Esophagus (tissue), 2 donors: ENCODE data around the gene INS. TPM values are rescaled to one million over a fixed set of nuclear protein-coding genes. Genes with fewer than 3 reads are reported as not detected.

Experiments used
- H3K27ac ChIP-seq, 2 donors: one replicate each; pipeline ENCODE4 v1.5.1; 2013; ENCODE audit warnings: low read depth in 2 of 2, mild to moderate bottlenecking in 2 of 2, inconsistent platforms in 1 of 2, low read length in 1 of 2, moderate library complexity in 1 of 2
- H3K27me3 ChIP-seq, 2 donors: one replicate each; pipeline ENCODE4 v1.6.1; 2013; ENCODE audit warnings: low read length in 2 of 2, control low read depth in 1 of 2, mild to moderate bottlenecking in 1 of 2; ENCODE audit not compliant: insufficient read depth in 2 of 2, control insufficient read depth in 1 of 2
- H3K36me3 ChIP-seq, 2 donors: one replicate each; pipeline ENCODE4 v1.6.1; 2013; ENCODE audit warnings: low read length in 1 of 2; ENCODE audit not compliant: control insufficient read depth in 2 of 2, insufficient read depth in 2 of 2
- H3K4me1 ChIP-seq, 2 donors: one replicate each; pipeline ENCODE4 v1.6.1; 2013; ENCODE audit warnings: low read length in 1 of 2; ENCODE audit not compliant: control insufficient read depth in 2 of 2, insufficient read depth in 2 of 2
- H3K4me3 ChIP-seq, 2 donors: one replicate each; pipeline ENCODE4 v1.5.1; 2013; ENCODE audit warnings: low read length in 2 of 2, mild to moderate bottlenecking in 2 of 2, low read depth in 1 of 2, moderate library complexity in 1 of 2
- H3K9me3 ChIP-seq, 2 donors: one replicate each; pipeline ENCODE4 v1.6.1; 2013; ENCODE audit warnings: mild to moderate bottlenecking in 2 of 2, low read depth in 1 of 2, low read length in 1 of 2, moderate library complexity in 1 of 2; ENCODE audit not compliant: control insufficient read depth in 2 of 2, insufficient read depth in 1 of 2
- WGBS, 2 donors: extraction: QIAGEN DNeasy Blood & Tissue Kit; methylation state at CpG; one replicate each; pipeline ENCODE4 v1.1.7; 2013; 5-methylcytosine and 5-hydroxymethylcytosine counted together
- polyA plus RNA-seq, 2 donors: library from polyadenylated mRNA; stranded (reverse); fragments of 200-250 nt; gene quantifications; one replicate each; pipeline ENCODE4 v1.2.3, GENCODE V29; 2013
- donor health status: healthy with polysubstance abuse.
- donor health status: Bipolar disorder and iron deficiency.

The INS gene
- polyA plus RNA-seq, 2 donors: 1.4 to 3.3 TPM

DNA sequence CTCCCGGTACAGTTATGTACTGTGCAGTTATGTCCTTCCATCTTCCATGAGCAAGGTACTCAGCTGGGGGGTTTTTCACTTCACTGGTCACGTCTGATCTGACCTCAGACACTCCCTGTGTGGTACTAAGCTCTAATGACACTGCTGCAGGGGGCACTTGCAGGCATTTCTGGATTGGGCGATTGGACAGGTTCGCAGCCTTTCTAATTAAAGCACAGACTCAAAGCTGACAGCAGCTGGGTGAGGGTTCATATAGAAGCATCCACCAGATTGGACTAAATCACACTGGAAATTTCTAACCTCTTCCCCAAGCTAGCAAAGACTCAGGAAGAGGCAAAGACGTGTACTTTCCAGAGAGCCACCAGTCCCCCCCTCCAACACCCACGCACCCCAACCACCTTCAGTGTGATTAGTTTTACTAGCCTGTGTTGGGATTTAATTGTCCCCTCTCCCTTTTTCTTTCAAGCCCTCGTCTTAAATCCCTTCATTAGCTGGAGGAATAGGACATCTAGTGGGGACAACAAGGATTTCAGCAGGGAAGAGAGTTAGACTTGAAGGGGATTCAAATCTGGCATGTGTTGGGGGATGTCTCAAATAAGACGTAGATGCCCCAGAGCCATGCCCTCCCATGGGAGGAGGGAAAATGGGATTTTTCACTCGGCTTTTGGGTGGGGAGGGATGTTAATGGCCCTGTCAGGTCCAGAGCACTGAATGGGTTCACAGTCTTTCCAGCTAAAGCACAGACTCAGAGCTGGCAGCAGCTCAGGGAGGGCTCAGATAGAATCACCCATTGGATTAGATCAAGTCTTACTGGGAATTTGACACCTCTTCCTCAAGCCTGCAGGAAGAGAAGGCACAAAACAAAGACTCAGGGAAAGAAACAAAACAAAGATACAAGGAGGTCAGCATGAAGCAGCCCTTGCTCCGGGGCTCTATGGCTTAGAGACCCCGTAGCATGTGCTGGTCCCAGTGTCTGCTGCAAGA is 10.9 kb downstream of the INS start:
- H3K4me3 ChIP-seq: no peak overlapping the region
- peaks cover 0 to 1% of the 10 kb centered on the region in 2 donors for H3K4me1 ChIP-seq
- 18 to 23% methylated on average over 11 of the region's 11 CpGs for WGBS, 2 donors
- H3K27ac ChIP-seq: no peak overlapping the region
- peaks cover 11 to 13% of the 10 kb centered on the region in 2 donors for H3K27me3 ChIP-seq
- H3K36me3 ChIP-seq: no peaks in the 10 kb centered on the region
- no peaks in the 10 kb centered on the region for H3K9me3 ChIP-seq

DNA sequence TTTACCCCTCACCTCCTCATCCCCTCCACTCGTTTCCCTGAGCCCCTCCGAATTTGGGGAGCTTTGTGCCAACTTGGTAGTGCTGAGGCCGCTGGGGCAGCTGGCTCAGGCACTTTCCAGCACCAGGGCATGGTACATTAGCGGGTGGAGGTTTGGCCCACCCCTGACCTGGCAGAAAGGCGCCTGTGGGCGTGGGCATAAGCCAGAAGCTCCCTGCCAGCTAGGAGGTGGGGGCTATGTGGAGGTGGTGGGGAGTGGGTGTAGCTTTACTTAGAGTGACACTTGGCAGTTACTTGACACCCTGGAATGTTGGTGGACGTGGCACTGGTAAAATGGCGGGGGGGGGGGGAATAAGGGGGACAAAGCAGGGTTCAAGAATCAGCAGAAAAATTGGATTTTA is 11.5 kb downstream of the INS start:
- H3K36me3 ChIP-seq: no peaks in the 10 kb centered on the region
- 35 to 36% methylated on average over 8 of the region's 8 CpGs for WGBS, 2 donors
- H3K4me3 ChIP-seq: no peak overlapping the region
- peaks cover 11 to 17% of the 10 kb centered on the region in 2 donors for H3K27me3 ChIP-seq
- H3K9me3 ChIP-seq: no peaks in the 10 kb centered on the region
- H3K4me1 ChIP-seq: peaks cover 0 to 1% of the 10 kb centered on the region in 2 donors
- H3K27ac ChIP-seq: no peak overlapping the region

DNA sequence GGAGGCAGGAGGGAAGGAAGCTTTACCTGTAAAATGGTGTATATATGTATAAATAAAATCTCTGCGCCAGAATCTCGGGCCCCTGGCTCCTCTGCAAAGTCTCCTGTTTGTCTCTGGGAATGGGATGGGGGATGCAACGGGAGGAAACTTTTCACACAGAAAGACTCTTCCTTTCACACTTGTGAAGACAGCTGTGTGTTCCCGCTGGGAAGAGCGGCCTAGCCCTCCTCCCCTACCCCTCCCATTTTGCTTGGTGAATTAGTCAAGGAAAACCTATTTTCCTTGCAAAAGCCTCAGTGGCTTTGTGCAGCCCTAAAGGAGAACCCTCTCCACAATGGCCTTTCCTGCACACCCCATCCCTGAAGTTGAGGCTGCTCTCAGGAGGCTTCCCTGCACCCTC is 12.4 kb downstream of the INS start:
- Histone ChIP-seq H3K36me3 (no peaks in the 10 kb centered on the region), H3K9me3 (no peaks in the 10 kb centered on the region), H3K27ac (no peak overlapping the region), H3K4me3 (no peak overlapping the region), H3K4me1 (peaks cover 0 to 1% of the 10 kb centered on the region in 2 donors), H3K27me3 (peaks cover 11 to 17% of the 10 kb centered on the region in 2 donors)
- WGBS, 2 donors: 44 to 45% methylated on average over 5 of the region's 5 CpGs

- Histone ChIP-seq H3K9me3 (no peaks in the 10 kb centered on the region), H3K36me3 (no peaks in the 10 kb centered on the region), H3K27me3 (peaks cover 11 to 17% of the 10 kb centered on the region in 2 donors), H3K4me1 (peaks cover 0 to 1% of the 10 kb centered on the region in 2 donors), H3K4me3 (no peak overlapping the region), H3K27ac (no peak overlapping the region)
- 32 to 44% methylated on average over 11 of the region's 11 CpGs for WGBS, 2 donors
Observed at GRCh38 chr11:2147391-2147790, 13.6 kb downstream of the INS start.

DNA sequence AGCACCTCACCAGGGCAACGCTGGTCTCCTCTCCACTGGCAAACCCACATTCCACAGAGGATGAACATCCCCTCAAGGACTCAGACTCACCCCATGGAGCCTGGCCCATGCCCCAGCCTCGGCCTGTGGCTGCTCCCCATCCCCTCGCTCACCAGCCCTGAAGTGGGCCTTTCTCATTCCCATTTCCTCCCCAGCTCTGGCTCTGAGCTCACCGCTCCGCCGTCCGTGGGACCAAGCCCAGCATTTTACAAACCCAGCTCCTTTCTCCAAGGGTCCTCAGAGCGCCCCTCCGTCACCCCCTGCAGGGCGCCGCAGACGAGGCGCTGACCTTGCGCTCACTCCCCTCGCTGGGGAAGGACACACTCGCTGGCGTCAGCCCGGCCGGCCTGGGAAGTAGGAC is 15.0 kb downstream of the INS start:
- Histone ChIP-seq H3K27ac (no peak overlapping the region), H3K36me3 (no peaks in the 10 kb centered on the region), H3K4me3 (no peak overlapping the region), H3K27me3 (peaks cover 13 to 17% of the 10 kb centered on the region in 2 donors), H3K4me1 (peaks cover 0 to 1% of the 10 kb centered on the region in 2 donors), H3K9me3 (no peaks in the 10 kb centered on the region)
- WGBS, 2 donors: 49 to 52% methylated on average over 19 of the region's 19 CpGs

DNA sequence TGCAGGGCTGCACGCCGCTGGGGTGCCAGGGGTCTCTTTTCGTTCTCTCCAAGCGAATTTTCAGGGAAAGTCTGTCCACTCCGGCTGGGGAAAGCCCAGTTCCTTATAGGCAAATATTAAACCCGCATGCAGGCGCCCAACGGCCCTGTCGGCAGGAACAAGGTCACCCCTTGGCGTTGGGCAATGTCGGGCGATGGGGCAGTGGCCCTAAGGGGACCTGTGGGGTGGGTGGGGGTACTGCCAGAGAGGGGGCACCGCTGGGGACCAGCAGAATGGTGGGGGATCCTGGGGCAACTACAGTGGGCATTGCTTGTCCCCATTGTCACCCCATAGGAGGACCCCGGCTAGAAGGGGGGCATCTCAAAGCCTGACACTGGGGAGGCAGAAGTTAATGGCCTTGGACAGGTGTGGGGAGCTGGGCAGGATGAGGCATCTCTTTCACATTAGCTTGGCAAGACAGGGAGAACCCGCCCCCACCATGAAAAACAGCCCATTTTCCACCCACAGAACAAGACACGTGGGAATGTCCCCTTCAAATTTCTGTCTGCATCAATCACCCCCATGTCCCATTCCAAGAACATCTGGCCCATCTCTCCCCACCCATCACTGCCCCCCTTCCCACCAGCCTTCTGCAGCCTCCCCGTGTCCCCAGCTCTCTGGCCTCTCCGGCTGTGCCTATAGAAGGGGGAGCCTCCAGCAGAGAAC is 16.3 kb downstream of the INS start:
- peaks cover 15 to 27% of the 10 kb centered on the region in 2 donors for H3K27me3 ChIP-seq
- no peak overlapping the region for H3K4me3 ChIP-seq
- no peaks in the 10 kb centered on the region for H3K36me3 ChIP-seq
- WGBS, 2 donors: 13 to 21% methylated on average over 17 to 18 of the region's 18 CpGs
- peaks cover 1 to 3% of the 10 kb centered on the region in 2 donors for H3K4me1 ChIP-seq
- no peaks in the 10 kb centered on the region for H3K9me3 ChIP-seq
- H3K27ac ChIP-seq: no peak overlapping the region

GRCh38 chr11:2143799-2144543 is 17.0 kb downstream of the INS start:
- H3K4me1 ChIP-seq: peaks cover 3% of the 10 kb centered on the region in 2 donors
- peaks cover 15 to 30% of the 10 kb centered on the region in 2 donors for H3K27me3 ChIP-seq
- no peak overlapping the region for H3K4me3 ChIP-seq
- no peaks in the 10 kb centered on the region for H3K9me3 ChIP-seq
- H3K36me3 ChIP-seq: no peaks in the 10 kb centered on the region
- 3% methylated on average over 66 to 72 of the region's 72 CpGs for WGBS, 2 donors
- no peak overlapping the region for H3K27ac ChIP-seq

DNA sequence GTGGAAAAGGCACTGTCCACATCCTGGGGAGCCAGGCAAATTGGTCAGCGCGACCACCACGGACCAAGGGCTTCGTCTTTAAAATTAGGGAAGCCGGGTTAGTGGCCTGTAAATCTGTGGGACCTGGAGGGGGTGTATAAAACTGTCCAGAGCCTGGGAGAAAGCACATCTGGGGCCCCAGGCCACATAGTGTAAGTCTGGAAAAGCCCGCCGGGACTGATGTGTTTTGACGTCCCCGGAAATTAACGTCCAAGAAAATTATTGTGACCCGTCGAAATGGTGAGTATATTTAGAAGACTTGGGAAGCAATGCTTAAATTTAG is 17.6 kb downstream of the INS start:
- Histone ChIP-seq H3K27ac (no peak overlapping the region), H3K4me1 (peaks cover 3% of the 10 kb centered on the region in 2 donors), H3K36me3 (no peaks in the 10 kb centered on the region), H3K4me3 (no peak overlapping the region), H3K9me3 (no peaks in the 10 kb centered on the region), H3K27me3 (peaks cover 15 to 34% of the 10 kb centered on the region in 2 donors)
- 12 to 17% methylated on average over 12 of the region's 12 CpGs for WGBS, 2 donors

GRCh38 chr11:2142762-2143202 is 18.2 kb downstream of the INS start:
- Histone ChIP-seq H3K27me3 (peaks cover 15 to 35% of the 10 kb centered on the region in 2 donors), H3K4me3 (no peak overlapping the region), H3K4me1 (peaks cover 2 to 3% of the 10 kb centered on the region in 2 donors), H3K36me3 (no peaks in the 10 kb centered on the region), H3K27ac (no peak overlapping the region), H3K9me3 (no peaks in the 10 kb centered on the region)
- 14% methylated on average over 6 of the region's 6 CpGs for WGBS, 2 donors
